HepG2 (cell line): ENCODE results near the gene SBNO1. TPM values are rescaled to one million over a fixed set of nuclear protein-coding genes. Genes with fewer than 3 reads are reported as not detected.
A peak's percentile ranks its signal among the peaks of the same experiment; 100 is the strongest.

ENCODE experiments used
- ATF2 ChIP-seq: sonication (generic); formaldehyde crosslinking; IDR thresholded peaks from 2 replicates; pipeline ENCODE4 v1.4.0; 2020; ENCODE audit warnings: missing genetic modification reagents
- FOSL2 ChIP-seq: sonication (generic); formaldehyde crosslinking; IDR thresholded peaks from 2 replicates; pipeline ENCODE4 v1.4.0; 2020; ENCODE audit warnings: missing genetic modification reagents
- FOXK1 ChIP-seq: sonication (generic); formaldehyde crosslinking; IDR thresholded peaks from 2 replicates; pipeline ENCODE4 v1.4.0; 2020; ENCODE audit warnings: low read depth, missing genetic modification reagents, borderline replicate concordance
- HDAC2 ChIP-seq: sonication (generic); formaldehyde crosslinking; IDR thresholded peaks from 2 replicates; pipeline ENCODE4 v1.4.0; 2020; ENCODE audit warnings: missing genetic modification reagents
- MEIS2 ChIP-seq: sonication (generic); formaldehyde crosslinking; IDR thresholded peaks from 2 replicates; pipeline ENCODE4 v1.9.0; 2021; ENCODE audit warnings: mild to moderate bottlenecking, missing genetic modification reagents
- MXI1 ChIP-seq: IDR thresholded peaks from 3 replicates; pipeline ENCODE4 v1.6.1; 2012; ENCODE audit warnings: low read depth, low read length, inconsistent platforms, borderline replicate concordance
- NFRKB ChIP-seq: fragments of 450-650 bp; IDR thresholded peaks from 2 replicates; pipeline ENCODE4 v1.6.1; 2017
- PHF20 ChIP-seq: sonication (generic); formaldehyde crosslinking; IDR thresholded peaks from 2 replicates; pipeline ENCODE4 v1.5.0; 2020; ENCODE audit warnings: mild to moderate bottlenecking, missing genetic modification reagents
- PHF5A ChIP-seq: IDR thresholded peaks from one replicate; pipeline ENCODE4 v1.6.1; 2018; ENCODE audit warnings: low read depth, missing genetic modification reagents; ENCODE audit not compliant: unreplicated experiment
- RAD21 ChIP-seq: fragments of 450-650 bp; formaldehyde crosslinking; IDR thresholded peaks from 2 replicates; pipeline ENCODE4 v1.5.0; 2020; ENCODE audit warnings: mild to moderate bottlenecking
- RFX1 ChIP-seq: fragments of 450-650 bp; IDR thresholded peaks from 2 replicates; pipeline ENCODE4 v1.6.1; 2017
- RNF2 ChIP-seq: fragments of 450-650 bp; conservative IDR thresholded peaks from 2 replicates; pipeline ENCODE4 v1.6.1; 2016; ENCODE audit warnings: low read depth
- RXRA ChIP-seq: sonication (generic); formaldehyde crosslinking; IDR thresholded peaks from 2 replicates; pipeline ENCODE4 v1.5.1; 2020; ENCODE audit warnings: missing genetic modification reagents
- TBL1XR1 ChIP-seq: fragments of 150-350 bp; IDR thresholded peaks from 2 replicates; pipeline ENCODE4 v1.6.1; 2014; ENCODE audit warnings: borderline replicate concordance, low read length; ENCODE audit not compliant: partially characterized antibody
- ZBTB8A ChIP-seq: sonication (generic); formaldehyde crosslinking; IDR thresholded peaks from 2 replicates; pipeline ENCODE4 v1.4.0; 2020; ENCODE audit warnings: mild to moderate bottlenecking, low read depth, missing genetic modification reagents, borderline replicate concordance
- ZHX2 ChIP-seq, 2 experiments: sonication (generic) in 1 of 2; formaldehyde crosslinking in 1 of 2; IDR thresholded peaks; 2 replicates each; pipeline versions ENCODE4 v1.6.1 to v1.9.0; 2014 to 2022; ENCODE audit warnings: antibody characterized with exemption in 1 of 2, borderline replicate concordance in 1 of 2, inconsistent platforms in 1 of 2, low read depth in 1 of 2, missing genetic modification reagents in 1 of 2
- ZNF776 ChIP-seq: sonication (generic); formaldehyde crosslinking; IDR thresholded peaks from 2 replicates; pipeline ENCODE4 v1.4.0; 2020; ENCODE audit warnings: mild to moderate bottlenecking, missing genetic modification reagents
- polyA plus RNA-seq, 8 experiments: library from polyadenylated mRNA; depleted of rRNA in 3 of 8; stranded (reverse) in 7 of 8; unstranded in 1 of 8; fragments of >200 nt; fragmentation: Illumina TruSeq in 4 of 8; extraction: Trizol in 4 of 8; gene quantifications; 2 replicates each; pipeline versions ENCODE4 v1.2.1 to v1.2.3, GENCODE V29; 2011 to 2016; ENCODE audit warnings: low read depth in 4 of 8, missing spikeins in 1 of 8, mixed read lengths in 1 of 8; ENCODE audit not compliant: insufficient read depth in 1 of 8
- total RNA-seq, 5 experiments: library from RNA; depleted of rRNA; stranded (reverse); fragments of >200 nt; fragmentation: Illumina TruSeq; extraction: Trizol; gene quantifications; 2 replicates each; pipeline ENCODE4 v1.2.3, GENCODE V29; 2016; ENCODE audit warnings: low read depth in 1 of 5
- TF ChIP-seq, protein P1 (sequence below): sonication (generic); formaldehyde crosslinking; IDR thresholded peaks from 2 replicates; pipeline ENCODE4 v1.4.0; 2020; ENCODE audit warnings: missing genetic modification reagents, borderline replicate concordance

SBNO1 gene
- total and polyA plus RNA-seq, 2 of the 13 experiments (the other 11 are each of a cell fraction or from before 2014, with no cell fraction given) = 10.9 to 40.2 TPM

- TF ChIP-seq, protein P1, sequence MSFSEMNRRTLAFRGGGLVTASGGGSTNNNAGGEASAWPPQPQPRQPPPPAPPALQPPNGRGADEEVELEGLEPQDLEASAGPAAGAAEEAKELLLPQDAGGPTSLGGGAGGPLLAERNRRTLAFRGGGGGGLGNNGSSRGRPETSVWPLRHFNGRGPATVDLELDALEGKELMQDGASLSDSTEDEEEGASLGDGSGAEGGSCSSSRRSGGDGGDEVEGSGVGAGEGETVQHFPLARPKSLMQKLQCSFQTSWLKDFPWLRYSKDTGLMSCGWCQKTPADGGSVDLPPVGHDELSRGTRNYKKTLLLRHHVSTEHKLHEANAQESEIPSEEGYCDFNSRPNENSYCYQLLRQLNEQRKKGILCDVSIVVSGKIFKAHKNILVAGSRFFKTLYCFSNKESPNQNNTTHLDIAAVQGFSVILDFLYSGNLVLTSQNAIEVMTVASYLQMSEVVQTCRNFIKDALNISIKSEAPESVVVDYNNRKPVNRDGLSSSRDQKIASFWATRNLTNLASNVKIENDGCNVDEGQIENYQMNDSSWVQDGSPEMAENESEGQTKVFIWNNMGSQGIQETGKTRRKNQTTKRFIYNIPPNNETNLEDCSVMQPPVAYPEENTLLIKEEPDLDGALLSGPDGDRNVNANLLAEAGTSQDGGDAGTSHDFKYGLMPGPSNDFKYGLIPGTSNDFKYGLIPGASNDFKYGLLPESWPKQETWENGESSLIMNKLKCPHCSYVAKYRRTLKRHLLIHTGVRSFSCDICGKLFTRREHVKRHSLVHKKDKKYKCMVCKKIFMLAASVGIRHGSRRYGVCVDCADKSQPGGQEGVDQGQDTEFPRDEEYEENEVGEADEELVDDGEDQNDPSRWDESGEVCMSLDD (CRISPR knock-in tag) = peak; percentile 75
- TF ChIP-seq PHF5A (CRISPR knock-in tag) (peak; percentile 16), RNF2 (peak; percentile 68; the same call in 1 of the 2 replicates), NFRKB (no peak), FOSL2 (CRISPR knock-in tag) (no peak), TBL1XR1 (peak; percentile 10), ATF2 (CRISPR knock-in tag) (no peak), MEIS2 (CRISPR knock-in tag) (peak; percentile 77; the same call in 1 of the 2 replicates), HDAC2 (CRISPR knock-in tag) (peak; percentile 44; the same call in 1 of the 2 replicates), FOXK1 (peak; percentile 15; the same call in 1 of the 2 replicates), MXI1 (peak; percentile 60; the same call in 1 of the 3 replicates), ZBTB8A (no peak), RFX1 (no peak), ZHX2 (IDR thresholded peaks at IDR 0.05; ENCODE audit: low read depth) (no peak; the same call in 1 of the 2 replicates), ZHX2 (CRISPR knock-in tag; IDR thresholded peaks at IDR 0.05; ENCODE audit: borderline replicate concordance) (no peak; the same call in 1 of the 2 replicates), RAD21 (CRISPR knock-in tag) (peak; percentile 41), PHF20 (CRISPR knock-in tag) (no peak), RXRA (peak; percentile 46; the same call in 1 of the 2 replicates), ZNF776 (CRISPR knock-in tag) (peak; percentile 37; the same call in 1 of the 2 replicates)
Measured at GRCh38 chr12:123365025-123365917, 624 bp upstream of the SBNO1 start (continued).
